ENCODE measurements around the gene RHBDL1.

DNA sequence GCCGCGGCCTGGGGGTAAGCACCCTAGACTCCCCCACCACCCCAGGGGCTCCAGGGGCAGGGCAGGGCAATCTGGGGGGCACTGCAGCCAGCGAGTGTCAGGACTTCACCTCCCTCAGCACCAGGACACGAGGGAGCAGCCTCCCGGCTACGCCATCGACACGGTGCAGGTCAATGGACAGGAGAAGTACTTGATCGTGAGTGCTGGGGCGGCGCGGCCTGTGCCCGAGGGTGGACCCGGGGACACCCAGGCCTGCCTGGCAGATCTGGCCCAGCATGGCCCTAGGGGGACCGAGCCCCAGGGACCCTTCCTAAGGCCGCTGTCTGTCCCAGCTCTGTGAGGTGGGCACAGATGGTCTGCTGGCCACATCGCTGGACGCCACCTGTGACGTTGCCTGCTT, 3.1 kb upstream of the RHBDL1 start:
- no peak for TF ChIP-seq POLR2AphosphoS5 (IDR thresholded peaks at IDR 0.05; ENCODE audit: low read depth, low read length)
- no peak for TF ChIP-seq FOXP2 (optimal IDR thresholded peaks at IDR 0.05; ENCODE audit: borderline replicate concordance, extremely low read depth, extremely low read length, insufficient read depth)
- no peak for TF ChIP-seq TAF1 (IDR thresholded peaks at IDR 0.05; ENCODE audit: borderline replicate concordance, insufficient read depth, low read length)

All from PFSK-1 (cell line).